Left lung (tissue), 8 donors: ENCODE results near the gene TRIM49D1. TPM values are rescaled to one million over a fixed set of nuclear protein-coding genes. Genes with fewer than 3 reads are reported as not detected.

Experiments
- polyA plus RNA-seq, 6 donors: library from polyadenylated mRNA; unstranded; fragments of 120-200 nt; gene quantifications; one replicate each; pipeline ENCODE4 v1.2.1, GENCODE V29; 2013; ENCODE audit not compliant: insufficient read length in 6 of 6
- total RNA-seq, 2 donors: library from RNA; stranded (reverse); fragmentation: NEBNext Ultra II Directional; extraction: Animal tissue kit (Norgen Biotek cat#: 25700); gene quantifications; one replicate each; pipeline ENCODE4 v1.2.1, GENCODE V29; 2021
- donor health status: DM: no; HTN: yes; CAD: no.
- donor health status: DM: no; HTN: no; CAD: no.

TRIM49D1 gene
- total and polyA plus RNA-seq, 8 donors: not detected

Other genes starting within 250 kb of the TRIM49D1 start
- gene TRIM77, start 211.9 kb downstream of the TRIM49D1 start, total RNA-seq: not detected
- gene TRIM77, start 211.9 kb downstream of the TRIM49D1 start, polyA plus RNA-seq: not detected
- not detected for gene TRIM49, start 113.7 kb downstream of the TRIM49D1 start, total RNA-seq
- not detected for gene TRIM49, start 113.7 kb downstream of the TRIM49D1 start, polyA plus RNA-seq
- not detected for gene TRIM64B, start 43.8 kb downstream of the TRIM49D1 start, total RNA-seq
- gene TRIM64B, start 43.8 kb downstream of the TRIM49D1 start, polyA plus RNA-seq: not detected
- not detected for gene TRIM49D2, start 1.8 kb upstream of the TRIM49D1 start, total RNA-seq
- gene TRIM49D2, start 1.8 kb upstream of the TRIM49D1 start, polyA plus RNA-seq: not detected
- not detected for gene TRIM64, start 43.8 kb upstream of the TRIM49D1 start, total RNA-seq
- gene TRIM64, start 43.8 kb upstream of the TRIM49D1 start, polyA plus RNA-seq: not detected
- not detected for gene TRIM49C, start 108.9 kb upstream of the TRIM49D1 start, total RNA-seq
- gene TRIM49C, start 108.9 kb upstream of the TRIM49D1 start, polyA plus RNA-seq: not detected
- gene UBTFL1, start 163.7 kb upstream of the TRIM49D1 start, total RNA-seq: not detected
- gene UBTFL1, start 163.7 kb upstream of the TRIM49D1 start, polyA plus RNA-seq: not detected
- gene NAALAD2, start 212.4 kb upstream of the TRIM49D1 start, total RNA-seq: 1 to 10 TPM; 1.3 to 1.8 TPM
- gene NAALAD2, start 212.4 kb upstream of the TRIM49D1 start, polyA plus RNA-seq: 10 to 100 TPM; 32.2 to 58.5 (median 55.3) TPM